HepG2 (cell line): Measurements from ENCODE around the gene SGSH. TPM values are rescaled to one million over a fixed set of nuclear protein-coding genes. Genes with fewer than 3 reads are reported as not detected.

Experiments
- ATAC-seq: fragments of 200-7000 bp; cut with Tn5 transposase; 3 replicates; pipeline ENCODE4 v1.9.1; 2020; ENCODE audit warnings: mild to moderate bottlenecking, moderate library complexity
- BruUV-seq: library from RNA; stranded (reverse); fragments of 400-500 nt; replicated peaks from 2 replicates; lab custom pipeline; 2021; lab: Mats Ljungman, UMichigan
- CTCF ChIA-PET: fragments of 300-600 bp; formaldehyde crosslinking; extraction: SDS; loops from one replicate; lab custom pipeline; 2021; ENCODE audit warnings: low total read pairs, inconsistent platforms, low intra/inter-chr PET ratio; lab: Yijun Ruan, JAX
- POLR2A ChIA-PET: fragments of 350-600 bp; sonication (Branson Sonifier 250); formaldehyde crosslinking; loops from one replicate; lab custom pipeline; 2020; ENCODE audit warnings: antibody characterized with exemption, inconsistent platforms; lab: Yijun Ruan, JAX
- DNase-seq: peaks from one replicate; pipeline ENCODE4 v3.0.0-alpha.2; 2015; ENCODE audit warnings: low spot score
- FAIRE-seq: peaks from 3 replicates; lab custom pipeline; 2011; peaks lifted over from hg19 to GRCh38; lab: Jason Lieb, UNC
- H2AFZ ChIP-seq: one replicate; pipeline ENCODE4 v1.6.1; 2011; ENCODE audit warnings: low read length, inconsistent platforms
- H3K27ac ChIP-seq: fragments of 300-600 bp; 3 replicates; pipeline ENCODE4 v1.8.0; 2011; ENCODE audit warnings: mixed run types, mild to moderate bottlenecking, mixed read lengths, low read length, inconsistent platforms; ENCODE audit not compliant: insufficient read depth; ENCODE audit errors: extremely low read length
- H3K27me3 ChIP-seq, 2 experiments: fragments of 200-600 bp in 1 of 2; 2 replicates in 1 of 2; 3 replicates in 1 of 2; pipeline versions ENCODE4 v1.6.0 to v1.8.0; 2011; ENCODE audit warnings: low read length in 2 of 2, mild to moderate bottlenecking in 2 of 2, moderate library complexity in 2 of 2, inconsistent platforms in 1 of 2; ENCODE audit not compliant: insufficient read depth in 2 of 2, control insufficient read depth in 1 of 2
- H3K36me3 ChIP-seq, 2 experiments: fragments of 200-600 bp in 1 of 2; replicated peaks in 1 of 2; 2 replicates in 1 of 2; 3 replicates in 1 of 2; pipeline versions ENCODE4 v1.5.1 to v1.8.0; 2011; ENCODE audit warnings: low read length in 2 of 2, inconsistent platforms in 1 of 2; ENCODE audit not compliant: insufficient read depth in 2 of 2, control insufficient read depth in 1 of 2
- H3K4me1 ChIP-seq: 2 replicates; pipeline ENCODE4 v1.5.1; 2012; ENCODE audit warnings: low read length, inconsistent platforms; ENCODE audit not compliant: insufficient read depth
- H3K4me2 ChIP-seq: 2 replicates; pipeline ENCODE4 v1.6.0; 2011; ENCODE audit warnings: low read depth, low read length, inconsistent platforms
- H3K4me3 ChIP-seq, 3 experiments: fragments of 200-600 bp in 1 of 3; sonication (generic), shearing (Covaris generic) in 1 of 3; replicated peaks in 1 of 3; 2 replicates each; pipeline ENCODE4 v1.5.1; 2011 to 2016; ENCODE audit warnings: low read length in 3 of 3, inconsistent platforms in 2 of 3, low read depth in 2 of 3, mild to moderate bottlenecking in 2 of 3, control low read depth in 1 of 3, mixed read lengths in 1 of 3; ENCODE audit not compliant: insufficient read depth in 1 of 3
- H3K79me2 ChIP-seq: one replicate; pipeline ENCODE4 v1.6.1; 2011; ENCODE audit warnings: low read length, inconsistent platforms; ENCODE audit not compliant: insufficient read depth
- H3K9ac ChIP-seq: 2 replicates; pipeline ENCODE4 v1.6.0; 2011; ENCODE audit warnings: mild to moderate bottlenecking, low read depth, low read length, inconsistent platforms; ENCODE audit not compliant: insufficient read depth
- H3K9me3 ChIP-seq: 2 replicates; pipeline ENCODE4 v1.5.1; 2012; ENCODE audit warnings: mild to moderate bottlenecking, low read length
- H4K20me1 ChIP-seq: 2 replicates; pipeline ENCODE4 v1.6.0; 2011; ENCODE audit warnings: inconsistent platforms, mild to moderate bottlenecking, low read length, moderate library complexity; ENCODE audit not compliant: insufficient read depth
- AGO1 ChIP-seq: fragments of 200-400 bp; formaldehyde crosslinking; IDR thresholded peaks from 2 replicates; pipeline ENCODE4 v1.6.1; 2017; ENCODE audit warnings: mild to moderate bottlenecking, low read depth, low read length, moderate library complexity; ENCODE audit not compliant: poor library complexity, severe bottlenecking
- ARID5B ChIP-seq: IDR thresholded peaks from 2 replicates; pipeline ENCODE4 v1.4.0; 2020; ENCODE audit warnings: mild to moderate bottlenecking, missing genetic modification reagents
- FOXK2 ChIP-seq: fragments of 450-650 bp; IDR thresholded peaks from 2 replicates; pipeline ENCODE4 v1.6.1; 2016
- IKZF5 ChIP-seq: IDR thresholded peaks from 2 replicates; pipeline ENCODE4 v1.6.1; 2018; ENCODE audit warnings: missing genetic modification reagents, mild to moderate bottlenecking, missing compliant biosample characterization
- KDM1A ChIP-seq: IDR thresholded peaks from 2 replicates; pipeline ENCODE4 v1.6.1; 2016; ENCODE audit warnings: missing compliant biosample characterization
- MIER3 ChIP-seq: IDR thresholded peaks from 2 replicates; pipeline ENCODE4 v1.6.1; 2016; ENCODE audit warnings: missing compliant biosample characterization, borderline replicate concordance
- MTA1 ChIP-seq: sonication (generic); formaldehyde crosslinking; IDR thresholded peaks from 2 replicates; pipeline ENCODE4 v1.4.0; 2020; ENCODE audit warnings: missing genetic modification reagents, mild to moderate bottlenecking, borderline replicate concordance
- NRL ChIP-seq: sonication (generic); formaldehyde crosslinking; IDR thresholded peaks from 2 replicates; pipeline ENCODE4 v1.5.0; 2020; ENCODE audit warnings: missing genetic modification reagents, mild to moderate bottlenecking, moderate library complexity, borderline replicate concordance
- SMAD9 ChIP-seq: sonication (generic); formaldehyde crosslinking; IDR thresholded peaks from 2 replicates; pipeline ENCODE4 v1.5.1; 2020; ENCODE audit warnings: mild to moderate bottlenecking, missing genetic modification reagents
- ZNF230 ChIP-seq: sonication (generic); formaldehyde crosslinking; IDR thresholded peaks from 2 replicates; pipeline ENCODE4 v1.4.0; 2020; ENCODE audit warnings: mild to moderate bottlenecking, missing genetic modification reagents
- ZNF3 ChIP-seq: IDR thresholded peaks from 2 replicates; pipeline ENCODE4 v1.7.0; 2017; ENCODE audit warnings: inconsistent platforms
- ZNF337 ChIP-seq: sonication (generic); formaldehyde crosslinking; IDR thresholded peaks from 2 replicates; pipeline ENCODE4 v1.5.1; 2020; ENCODE audit warnings: missing genetic modification reagents, low read depth, mild to moderate bottlenecking, borderline replicate concordance
- ZNF616 ChIP-seq: sonication (generic); formaldehyde crosslinking; IDR thresholded peaks from 2 replicates; pipeline ENCODE4 v1.5.0; 2020; ENCODE audit warnings: low read depth, mild to moderate bottlenecking, missing genetic modification reagents
- ZNF747 ChIP-seq: sonication (generic); formaldehyde crosslinking; IDR thresholded peaks from 2 replicates; pipeline ENCODE4 v1.8.1; 2023; ENCODE audit warnings: missing genetic modification reagents, mild to moderate bottlenecking, borderline replicate concordance
- ZNF891 ChIP-seq: sonication (generic); formaldehyde crosslinking; IDR thresholded peaks from 2 replicates; pipeline ENCODE4 v1.5.0; 2020; ENCODE audit warnings: mild to moderate bottlenecking, missing genetic modification reagents
- WGBS: methylation state at CpG from one replicate; pipeline ENCODE4 v1.1.6; 2017; ENCODE audit warnings: low lambda C conversion rate; 5-methylcytosine and 5-hydroxymethylcytosine counted together
- in situ Hi-C: cut with HindIII; loops from 2 replicates; pipeline ENCODE4 v1.10.0; 2017; ENCODE audit warnings: low pct_unique_long_range_greater_than_20kb; ENCODE audit not compliant: extremely low pct_ligation_motif_present
- intact Hi-C: fragments of 100-400 bp; cut with micrococcal nuclease; formaldehyde crosslinking; loops from one replicate; pipeline ENCODE4 v1.10.0; 2022; ENCODE audit not compliant: unreplicated experiment
- polyA plus RNA-seq, 8 experiments: library from polyadenylated mRNA; depleted of rRNA in 3 of 8; stranded (reverse) in 7 of 8; unstranded in 1 of 8; fragments of >200 nt; fragmentation: Illumina TruSeq in 4 of 8; extraction: Trizol in 4 of 8; gene quantifications; 2 replicates each; pipeline versions ENCODE4 v1.2.1 to v1.2.3, GENCODE V29; 2011 to 2016; ENCODE audit warnings: low read depth in 4 of 8, missing spikeins in 1 of 8, mixed read lengths in 1 of 8; ENCODE audit not compliant: insufficient read depth in 1 of 8
- total RNA-seq, 5 experiments: library from RNA; depleted of rRNA; stranded (reverse); fragments of >200 nt; fragmentation: Illumina TruSeq; extraction: Trizol; gene quantifications; 2 replicates each; pipeline ENCODE4 v1.2.3, GENCODE V29; 2016; ENCODE audit warnings: low read depth in 1 of 5

The SGSH gene
- total and polyA plus RNA-seq, 2 of the 13 experiments (the other 11 are each of a cell fraction or from before 2014, with no cell fraction given) = 12.2 to 17.6 TPM

- TF ChIP-seq ZNF747 (peak; percentile 72; the same call in 1 of the 2 replicates), KDM1A (CRISPR knock-in tag) (0 out of 2 replicates have a peak, but pooled peaks have one; percentile 43), ZNF337 (no peak), ARID5B (CRISPR knock-in tag) (peak; percentile 75), FOXK2 (0 out of 2 replicates have a peak, but pooled peaks have one; percentile 8)
- TF ChIP-seq, all 625 proteins: peak for 133
Measured at GRCh38 chr17:80195671-80196529, 24.2 kb downstream of the SGSH start (continued).

DNA sequence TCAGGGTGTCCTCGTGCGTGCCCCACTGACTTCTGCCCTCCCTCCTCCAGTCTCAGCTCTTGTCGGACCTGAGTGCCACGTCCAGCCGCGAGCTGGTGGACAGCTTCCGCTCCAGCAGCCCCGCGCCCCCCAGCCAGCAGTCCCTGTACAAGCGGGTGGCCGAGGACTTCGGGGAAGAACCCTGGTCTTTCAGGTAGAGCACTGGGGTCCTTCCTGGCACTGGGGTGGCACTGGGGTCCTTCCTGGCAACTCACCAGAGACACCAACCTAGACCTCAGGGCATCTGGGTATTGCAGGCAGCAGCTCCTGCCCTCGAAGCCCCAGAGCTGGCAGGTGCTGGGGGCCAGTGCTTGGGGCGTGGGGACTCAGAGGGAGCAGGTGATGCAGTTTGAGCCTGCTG is 25.0 kb downstream of the SGSH start:
- DNase-seq (no peak), FAIRE-seq (no peak), ATAC-seq (no peak)
- ChIA-PET CTCF (interaction anchor here (1.6 to 2.0 kb wide), 2 partner anchors 98 to 169 kb away, joined by 7 to 10 read pairs; no protein-coding TSS in a partner anchor), POLR2A (interaction anchor here (1.0 to 2.3 kb wide), 4 partner anchors 25 to 68 kb away, joined by 3 to 8 read pairs (median 6); partner anchors contain the start of genes SGSH and SLC26A11)
- Histone ChIP-seq H3K4me1 (peaks cover 44% of the 10 kb centered on the region), H3K4me2 (no peak overlapping the region), H4K20me1 (no peaks in the 10 kb centered on the region; the same call in 1 of the 2 replicates), H3K4me3 (no peak overlapping the region), H3K36me3 (no peaks in the 10 kb centered on the region), H2AFZ (no peak overlapping the region), H3K27me3 (peaks cover 19 to 69% of the 10 kb centered on the region in 2 experiments), H3K9ac (no peak overlapping the region), H3K9me3 (no peaks in the 10 kb centered on the region), H3K79me2 (no peaks in the 10 kb centered on the region), H3K27ac (no peak overlapping the region)
- in situ Hi-C loops = no loop called here
- intact Hi-C loops = loop anchor here (5.0 kb wide), 1 partner anchor 48 kb away; the partner anchor contains the start of gene EIF4A3
- WGBS = 39% methylated on average over 12 of the region's 14 CpGs
- BruUV-seq = no TSS peak
- TF ChIP-seq ZNF616 (CRISPR knock-in tag) = no peak
- no peak for TF ChIP-seq ZNF230 (CRISPR knock-in tag)
- no peak for TF ChIP-seq SMAD9 (CRISPR knock-in tag)
- peak; percentile 2; the same call in 1 of the 2 replicates for TF ChIP-seq ZNF891 (CRISPR knock-in tag)
- TF ChIP-seq AGO1 = peak; percentile 5
- no peak for TF ChIP-seq MIER3 (CRISPR knock-in tag)
- TF ChIP-seq ZNF3 = no peak
- no peak for TF ChIP-seq IKZF5 (CRISPR knock-in tag)
- TF ChIP-seq MTA1 = 0 out of 2 replicates have a peak, but pooled peaks have one; percentile 36
- TF ChIP-seq NRL (CRISPR knock-in tag) = 0 out of 2 replicates have a peak, but pooled peaks have one; percentile 4
